Measurements from ENCODE around the gene ANKRD31. TPM values are rescaled to one million over a fixed set of nuclear protein-coding genes. Genes with fewer than 3 reads are reported as not detected.

The ANKRD31 gene
- total RNA-seq, 2 experiments from 2014 or later: 0.13 TPM; not detected in 1

DNA sequence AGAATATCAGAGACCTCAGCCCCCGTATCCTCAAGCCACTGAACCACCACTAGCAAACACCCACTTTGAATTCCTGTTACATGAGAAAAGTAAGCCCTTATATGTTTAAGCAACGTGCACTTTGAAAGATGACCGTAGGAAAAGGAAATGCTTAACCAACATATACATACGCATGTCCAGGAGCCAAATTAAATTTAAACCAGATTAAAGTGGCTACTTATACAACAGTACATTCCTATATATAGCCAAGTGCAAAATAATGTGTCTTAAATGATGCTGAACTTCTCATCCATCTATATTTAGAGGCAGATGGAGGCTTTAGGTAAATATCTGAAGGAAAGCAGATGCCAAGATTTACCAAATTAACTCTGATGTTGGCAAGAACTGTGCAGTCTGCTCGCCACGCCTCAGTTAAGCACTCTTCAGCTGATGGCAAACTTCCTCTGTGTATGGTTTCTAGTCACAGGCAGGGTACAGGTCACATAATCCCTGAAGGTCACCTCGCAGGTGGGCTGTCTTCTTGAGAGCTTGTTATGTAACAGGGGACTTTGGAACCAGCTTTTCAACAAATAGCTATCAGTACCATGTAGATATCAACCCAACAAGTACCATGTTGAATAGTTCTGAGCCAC is 192.9 kb downstream of the ANKRD31 start:
- CTCF ChIA-PET (ENCODE audit: unreplicated experiment): no interaction called here
- Histone ChIP-seq H3K79me2 (ENCODE audit: insufficient read depth, low read depth, low read length) (no peaks in the 10 kb centered on the region), H3K36me3 (ENCODE audit: insufficient read depth, low read length) (no peaks in the 10 kb centered on the region), H2AFZ (ENCODE audit: low read length) (no peak overlapping the region), H4K20me1 (ENCODE audit: insufficient read depth, low read length) (no peaks in the 10 kb centered on the region), H3K4me1 (ENCODE audit: insufficient read depth, low read length, poor library complexity, severe bottlenecking) (no peaks in the 10 kb centered on the region), H3K9me2 (ENCODE audit: insufficient read depth, low read length) (no peaks in the 10 kb centered on the region), H3K27ac (ENCODE audit: low read depth, low read length, poor library complexity, severe bottlenecking) (no peak overlapping the region), H3K9me3 (ENCODE audit: low read length) (no peaks in the 10 kb centered on the region), H3K4me2 (ENCODE audit: low read length) (no peak overlapping the region), H3K4me3 (ENCODE audit: low read depth, low read length, poor library complexity, severe bottlenecking) (no peak overlapping the region)
- no peak for TF ChIP-seq EZH2phosphoT487 (IDR thresholded peaks at IDR 0.05; ENCODE audit: borderline replicate concordance, low read depth, low read length)
- TF ChIP-seq, protein P1, sequence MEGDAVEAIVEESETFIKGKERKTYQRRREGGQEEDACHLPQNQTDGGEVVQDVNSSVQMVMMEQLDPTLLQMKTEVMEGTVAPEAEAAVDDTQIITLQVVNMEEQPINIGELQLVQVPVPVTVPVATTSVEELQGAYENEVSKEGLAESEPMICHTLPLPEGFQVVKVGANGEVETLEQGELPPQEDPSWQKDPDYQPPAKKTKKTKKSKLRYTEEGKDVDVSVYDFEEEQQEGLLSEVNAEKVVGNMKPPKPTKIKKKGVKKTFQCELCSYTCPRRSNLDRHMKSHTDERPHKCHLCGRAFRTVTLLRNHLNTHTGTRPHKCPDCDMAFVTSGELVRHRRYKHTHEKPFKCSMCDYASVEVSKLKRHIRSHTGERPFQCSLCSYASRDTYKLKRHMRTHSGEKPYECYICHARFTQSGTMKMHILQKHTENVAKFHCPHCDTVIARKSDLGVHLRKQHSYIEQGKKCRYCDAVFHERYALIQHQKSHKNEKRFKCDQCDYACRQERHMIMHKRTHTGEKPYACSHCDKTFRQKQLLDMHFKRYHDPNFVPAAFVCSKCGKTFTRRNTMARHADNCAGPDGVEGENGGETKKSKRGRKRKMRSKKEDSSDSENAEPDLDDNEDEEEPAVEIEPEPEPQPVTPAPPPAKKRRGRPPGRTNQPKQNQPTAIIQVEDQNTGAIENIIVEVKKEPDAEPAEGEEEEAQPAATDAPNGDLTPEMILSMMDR (conservative IDR thresholded peaks at IDR 0.05; ENCODE audit: low read length): no peak
- no peak for DNase-seq (ENCODE audit: low spot score)
- POLR2A ChIA-PET: no interaction called here
- BruUV-seq (replicated peaks): no TSS peak
- intact Hi-C loops (cut with micrococcal nuclease; ENCODE audit: unreplicated experiment): no loop called here

DNA sequence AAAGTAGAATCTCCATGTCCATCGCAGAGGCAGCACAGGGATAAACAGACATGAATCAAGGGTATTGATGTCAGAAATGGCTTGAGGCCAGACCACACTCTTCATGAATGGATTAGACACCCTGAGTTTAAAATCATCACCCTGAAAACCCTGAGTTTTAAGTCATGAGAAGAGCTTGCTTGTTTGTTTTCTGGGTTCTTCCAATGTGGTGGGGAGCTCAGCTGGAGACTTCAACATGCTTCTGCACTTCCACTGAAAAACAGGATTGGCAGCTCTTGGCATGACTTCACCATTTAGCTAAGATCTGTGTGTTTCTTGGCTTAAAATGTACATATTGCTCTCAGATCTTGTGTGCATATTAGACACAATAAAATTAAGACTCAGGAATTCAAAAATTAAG is 194.2 kb downstream of the ANKRD31 start:
- CTCF ChIA-PET (ENCODE audit: unreplicated experiment): no interaction called here
- no peaks in the 10 kb centered on the region for H3K4me1 ChIP-seq (ENCODE audit: insufficient read depth, low read length, poor library complexity, severe bottlenecking)
- H3K27ac ChIP-seq (ENCODE audit: low read depth, low read length, poor library complexity, severe bottlenecking): no peak overlapping the region
- POLR2A ChIA-PET: no interaction called here
- no TSS peak for BruUV-seq (replicated peaks)
- no peaks in the 10 kb centered on the region for H3K9me3 ChIP-seq (ENCODE audit: low read length)
- no peak overlapping the region for H2AFZ ChIP-seq (ENCODE audit: low read length)
- no peaks in the 10 kb centered on the region for H3K36me3 ChIP-seq (ENCODE audit: insufficient read depth, low read length)
- no peak for DNase-seq (ENCODE audit: low spot score)
- no peaks in the 10 kb centered on the region for H3K9me2 ChIP-seq (ENCODE audit: insufficient read depth, low read length)
- H3K4me3 ChIP-seq (ENCODE audit: low read depth, low read length, poor library complexity, severe bottlenecking): no peak overlapping the region
- no peak overlapping the region for H3K4me2 ChIP-seq (ENCODE audit: low read length)
- no peak for TF ChIP-seq EZH2phosphoT487 (IDR thresholded peaks at IDR 0.05; ENCODE audit: borderline replicate concordance, low read depth, low read length)
- TF ChIP-seq, protein P1 (conservative IDR thresholded peaks at IDR 0.05; ENCODE audit: low read length): no peak
- no peaks in the 10 kb centered on the region for H3K79me2 ChIP-seq (ENCODE audit: insufficient read depth, low read depth, low read length)
- no peaks in the 10 kb centered on the region for H4K20me1 ChIP-seq (ENCODE audit: insufficient read depth, low read length)
- intact Hi-C loops (cut with micrococcal nuclease; ENCODE audit: unreplicated experiment): no loop called here

DNA sequence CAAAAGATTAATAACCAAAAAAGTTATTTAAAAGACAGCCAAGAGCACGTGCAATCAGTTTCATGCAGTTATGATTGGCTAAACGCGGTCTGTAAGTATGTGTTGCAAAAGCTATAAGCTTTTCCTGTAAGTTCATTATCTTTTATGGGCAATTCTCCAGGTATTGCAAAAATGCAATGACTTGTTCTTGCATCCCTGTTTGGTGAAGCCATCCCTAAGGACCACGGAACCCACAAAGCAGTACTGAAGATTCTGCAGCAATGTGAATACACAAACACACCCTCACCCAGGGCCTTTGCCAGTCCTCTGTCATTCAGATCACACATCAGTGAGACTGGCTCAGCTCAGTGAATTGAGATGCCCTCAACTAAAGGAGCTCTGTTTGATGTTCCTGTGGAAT is 195.7 kb downstream of the ANKRD31 start:
- Histone ChIP-seq H3K4me2 (ENCODE audit: low read length) (no peak overlapping the region), H3K9me2 (ENCODE audit: insufficient read depth, low read length) (no peaks in the 10 kb centered on the region), H3K9me3 (ENCODE audit: low read length) (no peaks in the 10 kb centered on the region), H3K27ac (ENCODE audit: low read depth, low read length, poor library complexity, severe bottlenecking) (no peak overlapping the region), H3K36me3 (ENCODE audit: insufficient read depth, low read length) (no peaks in the 10 kb centered on the region), H2AFZ (ENCODE audit: low read length) (no peak overlapping the region), H3K4me1 (ENCODE audit: insufficient read depth, low read length, poor library complexity, severe bottlenecking) (no peaks in the 10 kb centered on the region), H4K20me1 (ENCODE audit: insufficient read depth, low read length) (no peaks in the 10 kb centered on the region), H3K4me3 (ENCODE audit: low read depth, low read length, poor library complexity, severe bottlenecking) (no peak overlapping the region), H3K79me2 (ENCODE audit: insufficient read depth, low read depth, low read length) (no peaks in the 10 kb centered on the region)
- no TSS peak for BruUV-seq (replicated peaks)
- POLR2A ChIA-PET: no interaction called here
- CTCF ChIA-PET (ENCODE audit: unreplicated experiment): no interaction called here
- TF ChIP-seq EZH2phosphoT487 (IDR thresholded peaks at IDR 0.05; ENCODE audit: borderline replicate concordance, low read depth, low read length): no peak
- TF ChIP-seq, protein P1 (conservative IDR thresholded peaks at IDR 0.05; ENCODE audit: low read length): no peak
- intact Hi-C loops (cut with micrococcal nuclease; ENCODE audit: unreplicated experiment): no loop called here
- no peak for DNase-seq (ENCODE audit: low spot score)
